HUES64 (cell line): Measurements from ENCODE around the gene VAMP2.
"Not testable (repeated sequence)": the region's sequence is repeated elsewhere in the genome, so short reads cannot be mapped to it uniquely, and the experiment has no call there.

Source experiments
- H3K27ac ChIP-seq: 2 replicates; pipeline ENCODE4 v1.7.0; 2013; ENCODE audit warnings: low read depth, low read length, inconsistent platforms
- H3K27me3 ChIP-seq: 2 replicates; pipeline ENCODE4 v1.6.1; 2013; ENCODE audit warnings: mild to moderate bottlenecking, low read length; ENCODE audit not compliant: insufficient read depth
- H3K36me3 ChIP-seq: 2 replicates; pipeline ENCODE4 v1.6.1; 2013; ENCODE audit warnings: mild to moderate bottlenecking, low read length; ENCODE audit not compliant: insufficient read depth
- H3K4me1 ChIP-seq: 2 replicates; pipeline ENCODE4 v1.6.1; 2013; ENCODE audit warnings: mild to moderate bottlenecking, low read length, moderate library complexity; ENCODE audit not compliant: insufficient read depth
- H3K4me3 ChIP-seq: 2 replicates; pipeline ENCODE4 v1.5.1; 2013; ENCODE audit warnings: mild to moderate bottlenecking, low read length, moderate library complexity
- H3K9ac ChIP-seq: 2 replicates; pipeline ENCODE4 v1.6.1; 2013; ENCODE audit warnings: mild to moderate bottlenecking, low read depth, low read length
- H3K9me3 ChIP-seq: 2 replicates; pipeline ENCODE4 v1.6.1; 2013; ENCODE audit warnings: low read depth, low read length; ENCODE audit not compliant: insufficient read depth
- WGBS: fragments of 150-250, 120-280 bp; methylation state at CpG from one replicate; pipeline ENCODE4 v1.1.7; 2013; ENCODE audit warnings: missing lambda C conversion rate; 5-methylcytosine and 5-hydroxymethylcytosine counted together

Gene VAMP2

GRCh38 chr17:8173056-8173870 is 10.5 kb upstream of the VAMP2 start:
- H3K9ac ChIP-seq = peak overlapping the region; percentile 90
- 2% methylated on average over 23 of the region's 23 CpGs for WGBS
- H3K36me3 ChIP-seq = no peaks in the 10 kb centered on the region
- H3K9me3 ChIP-seq = no peaks in the 10 kb centered on the region
- H3K27ac ChIP-seq = peak overlapping the region; percentile 88
- peaks cover 16% of the 10 kb centered on the region for H3K4me1 ChIP-seq
- no peaks in the 10 kb centered on the region for H3K27me3 ChIP-seq
- H3K4me3 ChIP-seq = peak overlapping the region; percentile 68

DNA sequence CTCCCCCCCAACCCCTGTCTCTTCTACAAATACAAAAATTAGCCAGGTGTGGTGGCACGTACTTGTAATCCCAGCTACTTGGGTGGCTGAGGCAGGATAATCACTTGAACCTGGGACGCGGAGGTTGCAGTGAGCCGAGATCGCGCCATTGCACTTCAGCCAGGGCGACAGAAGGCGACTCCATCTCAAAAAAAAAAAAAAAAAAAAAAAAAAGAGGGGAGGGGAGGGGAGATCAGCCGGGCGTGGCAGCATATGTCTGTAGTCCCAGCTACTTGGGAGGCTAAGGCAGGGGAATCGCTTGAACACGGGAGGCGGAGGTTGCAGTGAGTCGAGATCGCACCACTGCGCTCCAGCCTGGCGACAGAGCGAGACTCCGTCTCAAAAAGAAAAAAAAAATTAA is 7.4 kb upstream of the VAMP2 start:
- H3K9ac ChIP-seq, H3K36me3 ChIP-seq, H3K4me3 ChIP-seq, H3K9me3 ChIP-seq, H3K27ac ChIP-seq, H3K27me3 ChIP-seq, H3K4me1 ChIP-seq: not testable (repeated sequence)
- WGBS = 91% methylated on average over 15 of the region's 19 CpGs

- no peaks in the 10 kb centered on the region for H3K36me3 ChIP-seq
- H3K27ac ChIP-seq = no peak overlapping the region
- H3K9ac ChIP-seq = no peak overlapping the region
- 97% methylated on average over 3 of the region's 3 CpGs for WGBS
- peaks cover 11% of the 10 kb centered on the region for H3K4me1 ChIP-seq
- H3K4me3 ChIP-seq = no peak overlapping the region
- H3K9me3 ChIP-seq = no peaks in the 10 kb centered on the region
- no peaks in the 10 kb centered on the region for H3K27me3 ChIP-seq
Measured at GRCh38 chr17:8167526-8167925, 4.8 kb upstream of the VAMP2 start.

- H3K9ac ChIP-seq = no peak overlapping the region
- 89% methylated on average over 4 of the region's 6 CpGs for WGBS
- peaks cover 13% of the 10 kb centered on the region for H3K4me1 ChIP-seq
- H3K27me3 ChIP-seq = no peaks in the 10 kb centered on the region
- no peak overlapping the region for H3K4me3 ChIP-seq
- no peak overlapping the region for H3K27ac ChIP-seq
- no peaks in the 10 kb centered on the region for H3K9me3 ChIP-seq
- H3K36me3 ChIP-seq = no peaks in the 10 kb centered on the region
Measured at GRCh38 chr17:8166731-8167130, 4.0 kb upstream of the VAMP2 start.

- Histone ChIP-seq H3K9me3 (no peaks in the 10 kb centered on the region), H3K4me1 (peaks cover 17% of the 10 kb centered on the region), H3K4me3 (no peak overlapping the region), H3K9ac (no peak overlapping the region), H3K27ac (no peak overlapping the region), H3K27me3 (no peaks in the 10 kb centered on the region), H3K36me3 (peaks cover 14% of the 10 kb centered on the region)
- WGBS = 80% methylated on average over 6 of the region's 6 CpGs
Measured at GRCh38 chr17:8164815-8165131, 2.0 kb upstream of the VAMP2 start.

GRCh38 chr17:8163978-8164814 is 1.4 kb upstream of the VAMP2 start:
- peak overlapping the region; percentile 91 for H3K27ac ChIP-seq
- H3K4me1 ChIP-seq = peaks cover 17% of the 10 kb centered on the region
- H3K9ac ChIP-seq = peak overlapping the region; percentile 81
- H3K9me3 ChIP-seq = no peaks in the 10 kb centered on the region
- peak overlapping the region; percentile 54 for H3K4me3 ChIP-seq
- no peaks in the 10 kb centered on the region for H3K27me3 ChIP-seq
- 19% methylated on average over 13 of the region's 13 CpGs for WGBS
- H3K36me3 ChIP-seq = peaks cover 19% of the 10 kb centered on the region

- Histone ChIP-seq H3K27me3 (no peaks in the 10 kb centered on the region), H3K4me3 (peak overlapping the region; percentile 93), H3K9me3 (no peaks in the 10 kb centered on the region), H3K9ac (peak overlapping the region; percentile 81), H3K27ac (peak overlapping the region; percentile 91), H3K36me3 (peaks cover 19% of the 10 kb centered on the region), H3K4me1 (peaks cover 17% of the 10 kb centered on the region)
- WGBS = 1% methylated on average over 55 of the region's 55 CpGs
Measured at GRCh38 chr17:8162997-8163977, 539 bp upstream of the VAMP2 start.

- WGBS = 87% methylated on average over 18 of the region's 19 CpGs
Measured at GRCh38 chr17:8161289-8162232, 1.2 kb downstream of the VAMP2 start.

GRCh38 chr17:8160741-8161221 is 2.0 kb downstream of the VAMP2 start:
- no peaks in the 10 kb centered on the region for H3K27me3 ChIP-seq
- no peaks in the 10 kb centered on the region for H3K9me3 ChIP-seq
- H3K27ac ChIP-seq = no peak overlapping the region
- 84% methylated on average over 5 of the region's 5 CpGs for WGBS
- peaks cover 18% of the 10 kb centered on the region for H3K4me1 ChIP-seq
- H3K9ac ChIP-seq = no peak overlapping the region
- no peak overlapping the region for H3K4me3 ChIP-seq
- peaks cover 19% of the 10 kb centered on the region for H3K36me3 ChIP-seq

More at GRCh38 chr17:8161289-8162232, 1.2 kb downstream of the VAMP2 start:
- H3K9ac ChIP-seq = peak overlapping the region; percentile 83
- no peak overlapping the region for H3K27ac ChIP-seq
- peak overlapping the region; percentile 93 for H3K4me3 ChIP-seq
- no peaks in the 10 kb centered on the region for H3K9me3 ChIP-seq
- peaks cover 19% of the 10 kb centered on the region for H3K36me3 ChIP-seq
- peaks cover 17% of the 10 kb centered on the region for H3K4me1 ChIP-seq
- H3K27me3 ChIP-seq = no peaks in the 10 kb centered on the region

DNA sequence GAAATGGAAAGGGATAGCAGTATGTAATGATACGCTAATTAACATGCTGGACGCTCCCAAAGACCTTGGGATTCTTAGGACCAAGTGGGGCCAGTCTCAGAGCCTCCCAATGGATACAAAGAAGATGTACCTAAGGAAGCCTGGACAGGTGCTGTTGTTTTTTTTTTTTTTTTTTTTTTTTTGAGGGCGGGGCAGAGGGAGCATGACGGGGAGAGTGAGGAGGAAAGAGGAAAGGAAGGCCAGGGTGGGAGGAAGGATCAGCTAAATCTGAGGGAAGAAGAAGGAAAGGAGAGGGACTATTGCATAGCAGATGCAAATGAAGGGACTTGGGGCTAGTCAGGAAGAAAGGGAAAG is 2.5 kb downstream of the VAMP2 start:
- 77% methylated on average over 4 of the region's 4 CpGs for WGBS
- no peaks in the 10 kb centered on the region for H3K27me3 ChIP-seq
- no peak overlapping the region for H3K4me3 ChIP-seq
- no peaks in the 10 kb centered on the region for H3K9me3 ChIP-seq
- H3K9ac ChIP-seq = no peak overlapping the region
- H3K4me1 ChIP-seq = peaks cover 24% of the 10 kb centered on the region
- no peak overlapping the region for H3K27ac ChIP-seq
- peaks cover 19% of the 10 kb centered on the region for H3K36me3 ChIP-seq
